ENCODE data around the gene LPIN3. TPM values are rescaled to one million over a fixed set of nuclear protein-coding genes. Genes with fewer than 3 reads are reported as not detected.

LPIN3 gene
- total RNA-seq, 4 donors from 2014 or later, result 5.5 to 16.6 (median 9.1) TPM

- Histone ChIP-seq H3K36me3 (peaks cover 0 to 52% of the 10 kb centered on the region in 2 donors), H3K27ac (no peak overlapping the region), H3K27me3 (no peaks in the 10 kb centered on the region), H3K9me3 (no peaks in the 10 kb centered on the region), H3K4me3 (no peak overlapping the region), H3K4me1 (no peaks in the 10 kb centered on the region)
- WGBS, 2 donors (ENCODE audit: low coverage in 1 of 2), result 69 to 86% methylated on average over 3 to 7 of the region's 13 CpGs
- ATAC-seq, result no peak
- TF ChIP-seq POLR2A (IDR thresholded peaks at IDR 0.05) (no peak), POLR2AphosphoS5 (IDR thresholded peaks at IDR 0.05) (no peak), EP300 (IDR thresholded peaks at IDR 0.05) (no peak)
- TF ChIP-seq, protein P1, sequence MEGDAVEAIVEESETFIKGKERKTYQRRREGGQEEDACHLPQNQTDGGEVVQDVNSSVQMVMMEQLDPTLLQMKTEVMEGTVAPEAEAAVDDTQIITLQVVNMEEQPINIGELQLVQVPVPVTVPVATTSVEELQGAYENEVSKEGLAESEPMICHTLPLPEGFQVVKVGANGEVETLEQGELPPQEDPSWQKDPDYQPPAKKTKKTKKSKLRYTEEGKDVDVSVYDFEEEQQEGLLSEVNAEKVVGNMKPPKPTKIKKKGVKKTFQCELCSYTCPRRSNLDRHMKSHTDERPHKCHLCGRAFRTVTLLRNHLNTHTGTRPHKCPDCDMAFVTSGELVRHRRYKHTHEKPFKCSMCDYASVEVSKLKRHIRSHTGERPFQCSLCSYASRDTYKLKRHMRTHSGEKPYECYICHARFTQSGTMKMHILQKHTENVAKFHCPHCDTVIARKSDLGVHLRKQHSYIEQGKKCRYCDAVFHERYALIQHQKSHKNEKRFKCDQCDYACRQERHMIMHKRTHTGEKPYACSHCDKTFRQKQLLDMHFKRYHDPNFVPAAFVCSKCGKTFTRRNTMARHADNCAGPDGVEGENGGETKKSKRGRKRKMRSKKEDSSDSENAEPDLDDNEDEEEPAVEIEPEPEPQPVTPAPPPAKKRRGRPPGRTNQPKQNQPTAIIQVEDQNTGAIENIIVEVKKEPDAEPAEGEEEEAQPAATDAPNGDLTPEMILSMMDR (IDR thresholded peaks at IDR 0.05), result no peak
Measured at GRCh38 chr20:41347523-41348429, 7.2 kb downstream of the LPIN3 start.

GRCh38 chr20:41348430-41349172, 8.0 kb downstream of the LPIN3 start:
- no peak for ATAC-seq

GRCh38 chr20:41349266-41349665, 8.6 kb downstream of the LPIN3 start:
- no peak overlapping the region for H3K4me3 ChIP-seq
- WGBS, 2 donors (ENCODE audit: low coverage in 1 of 2), result 75 to 94% methylated on average over 2 of the region's 2 CpGs

More at GRCh38 chr20:41348430-41349172, 8.0 kb downstream of the LPIN3 start:
- no peak overlapping the region for H3K27ac ChIP-seq
- H3K4me1 ChIP-seq, result no peaks in the 10 kb centered on the region
- H3K27me3 ChIP-seq, result no peaks in the 10 kb centered on the region
- peaks cover 0 to 59% of the 10 kb centered on the region in 2 donors for H3K36me3 ChIP-seq
- no peak overlapping the region for H3K4me3 ChIP-seq
- 73 to 90% methylated on average over 2 of the region's 13 CpGs for WGBS, 2 donors (ENCODE audit: low coverage in 1 of 2)
- H3K9me3 ChIP-seq, result no peaks in the 10 kb centered on the region
- TF ChIP-seq EP300 (IDR thresholded peaks at IDR 0.05) (no peak), POLR2A (IDR thresholded peaks at IDR 0.05) (no peak), POLR2AphosphoS5 (IDR thresholded peaks at IDR 0.05) (no peak)

GRCh38 chr20:41349943-41350342, 9.3 kb downstream of the LPIN3 start:
- no peak for ATAC-seq
- Histone ChIP-seq H3K4me1 (no peaks in the 10 kb centered on the region), H3K9me3 (no peaks in the 10 kb centered on the region), H3K27me3 (no peaks in the 10 kb centered on the region), H3K27ac (no peak overlapping the region), H3K4me3 (no peak overlapping the region), H3K36me3 (peaks cover 0 to 65% of the 10 kb centered on the region in 2 donors)
- WGBS, 2 donors (ENCODE audit: low coverage in 1 of 2), result no CpG with 5 or more reads among the region's 7 CpGs
- TF ChIP-seq, protein P1 (IDR thresholded peaks at IDR 0.05), result no peak
- TF ChIP-seq EP300 (IDR thresholded peaks at IDR 0.05) (no peak), POLR2AphosphoS5 (IDR thresholded peaks at IDR 0.05) (no peak), POLR2A (IDR thresholded peaks at IDR 0.05) (no peak)

More at GRCh38 chr20:41349266-41349665, 8.6 kb downstream of the LPIN3 start:
- ATAC-seq, result no peak
- H3K9me3 ChIP-seq, result no peaks in the 10 kb centered on the region
- no peak overlapping the region for H3K27ac ChIP-seq
- no peaks in the 10 kb centered on the region for H3K27me3 ChIP-seq
- TF ChIP-seq, protein P1 (IDR thresholded peaks at IDR 0.05), result no peak
- no peak for TF ChIP-seq EP300 (IDR thresholded peaks at IDR 0.05)
- no peak for TF ChIP-seq POLR2AphosphoS5 (IDR thresholded peaks at IDR 0.05)
- TF ChIP-seq POLR2A (IDR thresholded peaks at IDR 0.05), result no peak
- H3K36me3 ChIP-seq, result peaks cover 0 to 65% of the 10 kb centered on the region in 2 donors
- H3K4me1 ChIP-seq, result no peaks in the 10 kb centered on the region

- H3K27ac ChIP-seq, result no peak overlapping the region
- H3K4me1 ChIP-seq, result no peaks in the 10 kb centered on the region
- H3K36me3 ChIP-seq, result peaks cover 0 to 66% of the 10 kb centered on the region in 2 donors
- ATAC-seq, result no peak
- TF ChIP-seq POLR2AphosphoS5 (IDR thresholded peaks at IDR 0.05) (no peak), EP300 (IDR thresholded peaks at IDR 0.05) (no peak), POLR2A (IDR thresholded peaks at IDR 0.05) (no peak)
- TF ChIP-seq, protein P1 (IDR thresholded peaks at IDR 0.05), result no peak
- WGBS, 2 donors (ENCODE audit: low coverage in 1 of 2), result 66 to 100% methylated on average over 1 to 4 of the region's 7 CpGs
- H3K27me3 ChIP-seq, result no peaks in the 10 kb centered on the region
- no peaks in the 10 kb centered on the region for H3K9me3 ChIP-seq
- no peak overlapping the region for H3K4me3 ChIP-seq
Measured at GRCh38 chr20:41350408-41350962, 9.9 kb downstream of the LPIN3 start.
